GM12891 (cell line): ENCODE results near the gene CHRM1.

Experiments
- POLR2A ChIP-seq: IDR thresholded peaks from 2 replicates; pipeline ENCODE4 v1.6.1; 2011; ENCODE audit warnings: low read depth, low read length, control low read depth
- POLR2AphosphoS5 ChIP-seq: IDR thresholded peaks from 2 replicates; pipeline ENCODE4 v1.6.1; 2011; ENCODE audit warnings: low read depth, low read length, control low read depth
- SPI1 ChIP-seq: IDR thresholded peaks from 2 replicates; pipeline ENCODE4 v1.6.1; 2011; ENCODE audit warnings: low read depth, low read length, control low read depth
- TAF1 ChIP-seq: IDR thresholded peaks from 2 replicates; pipeline ENCODE4 v1.6.1; 2011; ENCODE audit warnings: low read depth, low read length, control low read depth

- no peak for TF ChIP-seq POLR2A
- no peak for TF ChIP-seq TAF1
- no peak for TF ChIP-seq POLR2AphosphoS5
- 0 out of 2 replicates have a peak, but pooled peaks have one; percentile 7 for TF ChIP-seq SPI1
These were observed 18.2 kb downstream of the CHRM1 start for GRCh38 chr11:62902932-62903331.
